ENCODE measurements around the gene GNG14. TPM values are rescaled to one million over a fixed set of nuclear protein-coding genes. Genes with fewer than 3 reads are reported as not detected.

GNG14 gene
- total RNA-seq, 1 donor from 2014 or later, result 0.85 TPM

- TF ChIP-seq CTCF (conservative IDR thresholded peaks at IDR 0.05), result no peak
- H3K9me3 Mint-ChIP-seq, result no peaks in the 10 kb centered on the region
- DNase-seq (ENCODE audit: extremely low spot score, unreplicated experiment), result no peak
- peak overlapping the region; percentile 51 for H3K4me3 Mint-ChIP-seq
- H3K36me3 Mint-ChIP-seq, result peaks cover 3% of the 10 kb centered on the region
- H3K27ac Mint-ChIP-seq, result no peak overlapping the region
- H3K27me3 Mint-ChIP-seq, result no peaks in the 10 kb centered on the region
- peaks cover 13% of the 10 kb centered on the region for H3K4me1 Mint-ChIP-seq (ENCODE audit: unreplicated experiment)
These were observed 22.6 kb upstream of the GNG14 start for GRCh38 chr19:12665281-12665573.

GRCh38 chr19:12665671-12666264 lies 22.0 kb upstream of the GNG14 start:
- Mint-ChIP-seq H3K36me3 (peaks cover 3% of the 10 kb centered on the region), H3K4me3 (peak overlapping the region; percentile 99), H3K9me3 (no peaks in the 10 kb centered on the region), H3K27ac (peak overlapping the region; percentile 79), H3K4me1 (ENCODE audit: unreplicated experiment) (peaks cover 13% of the 10 kb centered on the region), H3K27me3 (no peaks in the 10 kb centered on the region)
- no peak for DNase-seq (ENCODE audit: extremely low spot score, unreplicated experiment)
- no peak for TF ChIP-seq CTCF (conservative IDR thresholded peaks at IDR 0.05)

DNA sequence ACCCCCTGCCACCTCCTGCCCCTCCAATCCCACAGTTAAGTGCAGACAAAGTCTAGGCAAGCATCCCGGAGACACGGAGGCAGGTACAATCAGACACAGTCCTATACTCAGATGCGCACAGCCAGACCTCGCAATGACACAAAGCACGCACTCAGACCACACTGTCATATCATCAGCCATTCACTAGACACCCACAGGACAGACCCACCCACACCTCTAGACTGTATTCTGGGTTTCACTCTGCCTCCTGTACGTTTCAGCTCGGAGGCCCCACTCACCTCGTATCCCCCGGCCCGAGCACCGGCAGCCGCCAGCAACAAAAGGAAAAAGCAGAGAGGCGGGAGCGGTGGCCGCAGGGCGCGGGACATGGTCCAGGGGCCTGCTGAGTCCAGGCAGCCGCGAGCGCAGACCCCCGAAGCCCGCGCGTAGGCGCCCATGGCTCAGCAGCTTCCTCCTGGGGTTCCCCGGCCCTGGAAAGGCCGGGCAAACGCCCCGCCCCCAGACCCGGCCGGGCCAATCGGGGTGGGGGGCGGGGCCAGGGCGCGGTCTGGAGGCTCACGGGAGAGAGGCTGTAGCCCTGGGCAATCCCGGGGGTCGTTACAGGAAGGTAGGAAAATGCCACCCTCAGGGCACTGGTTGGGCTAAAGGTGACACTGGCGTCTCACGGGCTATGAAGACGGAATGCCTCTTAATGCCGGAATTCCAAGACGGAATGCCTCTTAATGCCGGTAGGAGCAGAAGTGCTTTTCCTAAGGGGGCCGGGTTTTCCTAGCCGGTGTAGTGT lies 21.3 kb upstream of the GNG14 start, which contains the start of the genes MAN2B1 and WDR83:
Gene MAN2B1 (minus strand): TSS at position 478 of the 784 bp plus-strand sequence. CDS start 41 bp downstream, at position 437.
Gene WDR83 (plus strand): TSS at position 543 of the 784 bp plus-strand sequence. CDS start 2,984 bp downstream, outside the sequence.
- Mint-ChIP-seq H3K27ac (peak within 1 kb of the TSS; percentile 79), H3K27me3 (no peaks in the 10 kb centered on the region), H3K9me3 (no peaks in the 10 kb centered on the region), H3K36me3 (peaks cover 3% of the 10 kb centered on the region), H3K4me3 (peak within 1 kb of the TSS; percentile 99), H3K4me1 (ENCODE audit: unreplicated experiment) (peaks cover 13% of the 10 kb centered on the region)
- no peak for TF ChIP-seq CTCF (conservative IDR thresholded peaks at IDR 0.05)
- peak; percentile 81 for DNase-seq (ENCODE audit: extremely low spot score, unreplicated experiment)

- H3K27me3 Mint-ChIP-seq, result no peaks in the 10 kb centered on the region
- peak overlapping the region; percentile 98 for H3K27ac Mint-ChIP-seq
- H3K4me1 Mint-ChIP-seq (ENCODE audit: unreplicated experiment), result peaks cover 18% of the 10 kb centered on the region
- H3K9me3 Mint-ChIP-seq, result no peaks in the 10 kb centered on the region
- no peak for TF ChIP-seq CTCF (conservative IDR thresholded peaks at IDR 0.05)
- peaks cover 9% of the 10 kb centered on the region for H3K36me3 Mint-ChIP-seq
- DNase-seq (ENCODE audit: extremely low spot score, unreplicated experiment), result no peak
- peak overlapping the region; percentile 99 for H3K4me3 Mint-ChIP-seq
These were observed 20.0 kb upstream of the GNG14 start for GRCh38 chr19:12667731-12668302.

DNA sequence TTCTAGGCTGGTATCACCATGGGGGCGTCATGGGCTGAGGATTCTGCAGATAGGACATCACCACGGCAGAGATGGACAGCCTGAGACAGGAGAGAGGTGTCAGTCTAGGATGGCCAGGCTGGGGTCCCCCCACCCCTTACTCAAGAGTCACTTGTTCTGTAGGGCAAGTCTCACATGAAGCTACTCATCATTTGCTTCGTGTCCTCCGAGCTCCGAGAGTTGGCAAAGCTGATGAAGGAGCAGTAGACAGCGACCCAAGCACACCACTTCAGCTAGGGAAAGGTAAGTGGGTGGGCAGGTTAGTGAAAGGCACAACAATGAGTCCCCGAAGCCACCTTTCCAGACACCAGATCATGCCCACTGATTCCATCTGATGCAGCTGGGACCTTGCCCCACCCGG lies 19.5 kb upstream of the GNG14 start:
- Mint-ChIP-seq H3K36me3 (peaks cover 9% of the 10 kb centered on the region), H3K4me3 (peak overlapping the region; percentile 99), H3K27ac (peak overlapping the region; percentile 98), H3K27me3 (no peaks in the 10 kb centered on the region), H3K9me3 (no peaks in the 10 kb centered on the region), H3K4me1 (ENCODE audit: unreplicated experiment) (peaks cover 18% of the 10 kb centered on the region)
- DNase-seq (ENCODE audit: extremely low spot score, unreplicated experiment), result no peak
- TF ChIP-seq CTCF (conservative IDR thresholded peaks at IDR 0.05), result no peak

Measured in type B pancreatic cell (in vitro differentiated cells).